UCSD-AML1 (cell line): Measurements from ENCODE around the gene LIMS1.
"Not testable (repeated sequence)": the region's sequence is repeated elsewhere in the genome, so short reads cannot be mapped to it uniquely, and the experiment has no call there.

Experiments used
- DNase-seq: peaks from one replicate; lab custom pipeline; 2025; ENCODE audit not compliant: unreplicated experiment; lab: John Stamatoyannopoulos, UW

The LIMS1 gene

GRCh38 chr2:108658553-108658952 lies 124.3 kb downstream of the LIMS1 start:
- not testable (repeated sequence) for DNase-seq

GRCh38 chr2:108661493-108661892 lies 127.2 kb downstream of the LIMS1 start:
- DNase-seq, result not testable (repeated sequence)

GRCh38 chr2:108662207-108662612 lies 127.9 kb downstream of the LIMS1 start:
- DNase-seq, result peak; percentile 47

GRCh38 chr2:108663346-108663745 lies 129.1 kb downstream of the LIMS1 start:
- DNase-seq, result not testable (repeated sequence)

GRCh38 chr2:108664089-108664488 lies 129.8 kb downstream of the LIMS1 start:
- not testable (repeated sequence) for DNase-seq

GRCh38 chr2:108664979-108665378 lies 130.7 kb downstream of the LIMS1 start:
- not testable (repeated sequence) for DNase-seq

- not testable (repeated sequence) for DNase-seq
These were observed 131.7 kb downstream of the LIMS1 start for GRCh38 chr2:108665975-108666374.

GRCh38 chr2:108667140-108667539 lies 132.9 kb downstream of the LIMS1 start:
- DNase-seq, result not testable (repeated sequence)

- DNase-seq, result not testable (repeated sequence)
These were observed 136.0 kb downstream of the LIMS1 start for GRCh38 chr2:108670282-108670681.

- not testable (repeated sequence) for DNase-seq
These were observed 138.0 kb downstream of the LIMS1 start for GRCh38 chr2:108672200-108672805.

GRCh38 chr2:108676522-108676921 lies 142.3 kb downstream of the LIMS1 start:
- not testable (repeated sequence) for DNase-seq

- not testable (repeated sequence) for DNase-seq
These were observed 143.0 kb downstream of the LIMS1 start for GRCh38 chr2:108677239-108677744.

GRCh38 chr2:108678198-108678651 lies 144.0 kb downstream of the LIMS1 start:
- DNase-seq, result not testable (repeated sequence)

GRCh38 chr2:108680805-108681204 lies 146.5 kb downstream of the LIMS1 start:
- DNase-seq, result not testable (repeated sequence)

- not testable (repeated sequence) for DNase-seq
These were observed 154.8 kb downstream of the LIMS1 start for GRCh38 chr2:108688818-108689756.

GRCh38 chr2:108690001-108690400 lies 155.7 kb downstream of the LIMS1 start:
- DNase-seq, result not testable (repeated sequence)

GRCh38 chr2:108691447-108691846 lies 157.2 kb downstream of the LIMS1 start:
- no peak for DNase-seq

GRCh38 chr2:108701208-108701607 lies 166.9 kb downstream of the LIMS1 start:
- no peak for DNase-seq

GRCh38 chr2:108701806-108702205 lies 167.5 kb downstream of the LIMS1 start:
- DNase-seq, result no peak

GRCh38 chr2:108704871-108705270 lies 170.6 kb downstream of the LIMS1 start:
- DNase-seq, result no peak

- no peak for DNase-seq
These were observed 173.0 kb downstream of the LIMS1 start for GRCh38 chr2:108707300-108707699.

GRCh38 chr2:108716971-108717370 lies 182.7 kb downstream of the LIMS1 start:
- DNase-seq, result not testable (repeated sequence)
